Activated CD8-positive, alpha-beta T cell treated with anti-CD3 and anti-CD28 coated beads for 36 hours (primary cell): ENCODE results near the gene WBP11. TPM values are rescaled to one million over a fixed set of nuclear protein-coding genes. Genes with fewer than 3 reads are reported as not detected.

ENCODE experiments used
- ATAC-seq: fragments of 200-7000 bp; cut with Tn5 transposase; one replicate; pipeline ENCODE4 v1.10.0; 2021; ENCODE audit warnings: mild to moderate bottlenecking, moderate library complexity
- CTCF ChIA-PET: fragments of 350-600 bp; sonication (Branson Sonifier 250); formaldehyde crosslinking; loops from one replicate; lab custom pipeline; 2021; ENCODE audit warnings: antibody characterized with exemption; lab: Charles Lee
- POLR2A ChIA-PET: fragments of 350-600 bp; sonication (Branson Sonifier 250); formaldehyde crosslinking; loops from one replicate; lab custom pipeline; 2021; ENCODE audit warnings: antibody characterized with exemption; lab: Charles Lee
- DNase-seq: peaks from one replicate; pipeline ENCODE4 v3.0.0-alpha.2; 2020
- H3K27ac Mint-ChIP-seq: one replicate; pipeline ENCODE4 v1.8.0; 2021; ENCODE audit warnings: mild to moderate bottlenecking, mixed read lengths
- H3K27me3 Mint-ChIP-seq: one replicate; pipeline ENCODE4 v1.8.0; 2021; ENCODE audit warnings: mixed read lengths
- H3K36me3 Mint-ChIP-seq: one replicate; pipeline ENCODE4 v1.8.0; 2021; ENCODE audit warnings: low read depth, mixed read lengths
- H3K4me1 Mint-ChIP-seq: one replicate; pipeline ENCODE4 v1.8.0; 2021; ENCODE audit warnings: low read depth, mixed read lengths
- H3K4me3 Mint-ChIP-seq: one replicate; pipeline ENCODE4 v1.8.0; 2021; ENCODE audit warnings: mild to moderate bottlenecking, moderate library complexity, mixed read lengths
- H3K9me3 Mint-ChIP-seq: one replicate; pipeline ENCODE4 v1.8.0; 2021; ENCODE audit warnings: mixed read lengths
- intact Hi-C: fragments of 100-400 bp; cut with micrococcal nuclease; formaldehyde crosslinking; loops from one replicate; pipeline ENCODE4 v1.10.0; 2022
- total RNA-seq, 2 experiments: library from RNA; stranded (reverse); gene quantifications; one replicate each; pipeline ENCODE4 v1.2.3, GENCODE V29; 2021
- TF ChIP-seq, protein P1 (sequence below): fragments of 200-600 bp; IDR thresholded peaks from one replicate; pipeline ENCODE4 v1.8.0; 2022; ENCODE audit warnings: antibody characterized with exemption, mild to moderate bottlenecking

WBP11 gene
- total RNA-seq, 2 experiments from 2014 or later, result 123 to 130 TPM

DNA sequence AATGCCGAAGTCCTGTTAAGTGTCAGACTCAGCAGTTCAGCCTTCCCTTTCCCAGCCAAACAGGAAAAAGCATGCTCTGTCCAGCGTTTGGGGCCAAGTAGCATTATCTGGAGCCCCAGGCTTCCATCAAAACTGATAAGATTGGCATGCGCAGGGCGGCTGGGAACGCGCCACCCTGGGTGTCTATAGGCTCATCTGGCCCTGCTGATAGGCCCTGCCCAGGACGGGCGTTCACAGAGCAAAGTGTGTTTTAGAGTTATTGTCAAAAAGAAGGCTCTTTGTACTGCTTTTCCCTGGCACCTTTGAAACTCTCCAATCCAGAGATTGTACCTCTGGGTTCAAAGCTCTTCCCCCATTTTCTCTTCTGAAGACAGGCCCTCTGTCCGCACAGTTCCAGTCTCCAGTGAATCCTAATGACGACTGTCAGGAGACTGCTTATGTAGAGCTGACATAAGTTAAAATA is 40.2 kb upstream of the WBP11 start, which contains the start of gene ART4:
Gene ART4, minus strand, starts transcription at position 102 of the 463 bp plus-strand sequence. CDS start 413 bp downstream, outside the sequence.
- ChIA-PET POLR2A (interaction anchor here (0.7 kb wide), 1 partner anchor 21 kb away, joined by 4 read pairs; no protein-coding TSS in a partner anchor), CTCF (interaction anchor here (1.0 kb wide), 1 partner anchor 152 kb away, joined by 6 read pairs; no protein-coding TSS in a partner anchor)
- TF ChIP-seq, protein P1, sequence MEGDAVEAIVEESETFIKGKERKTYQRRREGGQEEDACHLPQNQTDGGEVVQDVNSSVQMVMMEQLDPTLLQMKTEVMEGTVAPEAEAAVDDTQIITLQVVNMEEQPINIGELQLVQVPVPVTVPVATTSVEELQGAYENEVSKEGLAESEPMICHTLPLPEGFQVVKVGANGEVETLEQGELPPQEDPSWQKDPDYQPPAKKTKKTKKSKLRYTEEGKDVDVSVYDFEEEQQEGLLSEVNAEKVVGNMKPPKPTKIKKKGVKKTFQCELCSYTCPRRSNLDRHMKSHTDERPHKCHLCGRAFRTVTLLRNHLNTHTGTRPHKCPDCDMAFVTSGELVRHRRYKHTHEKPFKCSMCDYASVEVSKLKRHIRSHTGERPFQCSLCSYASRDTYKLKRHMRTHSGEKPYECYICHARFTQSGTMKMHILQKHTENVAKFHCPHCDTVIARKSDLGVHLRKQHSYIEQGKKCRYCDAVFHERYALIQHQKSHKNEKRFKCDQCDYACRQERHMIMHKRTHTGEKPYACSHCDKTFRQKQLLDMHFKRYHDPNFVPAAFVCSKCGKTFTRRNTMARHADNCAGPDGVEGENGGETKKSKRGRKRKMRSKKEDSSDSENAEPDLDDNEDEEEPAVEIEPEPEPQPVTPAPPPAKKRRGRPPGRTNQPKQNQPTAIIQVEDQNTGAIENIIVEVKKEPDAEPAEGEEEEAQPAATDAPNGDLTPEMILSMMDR, result no peak
- ATAC-seq, result no peak
- no peak within 1 kb of the TSS for H3K27ac Mint-ChIP-seq
- H3K27me3 Mint-ChIP-seq, result peaks cover 2% of the 10 kb centered on the region
- DNase-seq, result no peak
- H3K4me3 Mint-ChIP-seq, result no peak within 1 kb of the TSS
- intact Hi-C loops, result no loop called here
- H3K36me3 Mint-ChIP-seq, result no peaks in the 10 kb centered on the region
- H3K4me1 Mint-ChIP-seq, result peaks cover 12% of the 10 kb centered on the region
- no peaks in the 10 kb centered on the region for H3K9me3 Mint-ChIP-seq

DNA sequence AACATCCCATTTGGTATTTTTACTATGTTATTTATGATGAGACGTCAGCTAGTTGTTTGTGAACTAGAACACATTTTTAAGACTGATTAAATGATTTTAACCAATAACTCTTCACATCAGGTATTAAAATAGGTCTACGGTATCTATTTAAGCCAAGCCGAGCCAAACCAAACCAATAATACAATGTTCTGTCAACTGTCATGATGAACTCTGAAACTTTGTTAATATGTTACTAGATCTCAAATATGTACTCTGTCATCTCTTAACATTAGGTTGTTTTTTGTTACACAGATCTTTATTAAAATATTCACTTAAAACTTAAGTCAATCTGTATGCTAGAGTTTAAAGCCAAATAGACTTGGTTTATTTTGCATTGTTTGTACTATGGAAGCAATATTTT is 39.0 kb upstream of the WBP11 start:
- no peak overlapping the region for H3K4me3 Mint-ChIP-seq
- no peaks in the 10 kb centered on the region for H3K36me3 Mint-ChIP-seq
- TF ChIP-seq, protein P1, result no peak
- POLR2A ChIA-PET, result no interaction called here
- intact Hi-C loops, result no loop called here
- no peak for ATAC-seq
- no peak for DNase-seq
- CTCF ChIA-PET, result no interaction called here
- no peaks in the 10 kb centered on the region for H3K9me3 Mint-ChIP-seq
- peaks cover 12% of the 10 kb centered on the region for H3K4me1 Mint-ChIP-seq
- peaks cover 6% of the 10 kb centered on the region for H3K27me3 Mint-ChIP-seq
- H3K27ac Mint-ChIP-seq, result no peak overlapping the region

DNA sequence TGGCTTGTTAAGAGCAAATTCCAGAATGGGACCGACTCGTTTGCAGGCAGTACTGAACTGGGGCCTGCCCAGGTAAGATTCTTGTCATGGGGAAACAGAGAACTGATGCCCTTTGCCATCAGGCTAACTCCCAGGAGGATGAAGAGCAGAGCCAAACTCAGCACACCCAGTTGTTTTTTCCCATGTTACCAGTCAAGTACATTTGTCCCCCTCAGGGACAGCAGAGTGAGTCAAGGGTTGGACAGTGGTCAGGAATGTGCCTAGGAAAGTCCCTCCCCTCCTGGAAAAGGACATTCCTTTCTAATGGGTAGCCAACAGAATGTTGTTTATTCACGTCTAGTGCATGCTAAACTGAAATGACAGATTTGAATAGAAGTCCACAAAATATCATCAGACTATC is 38.5 kb upstream of the WBP11 start:
- peaks cover 12% of the 10 kb centered on the region for H3K4me1 Mint-ChIP-seq
- no peak overlapping the region for H3K27ac Mint-ChIP-seq
- H3K36me3 Mint-ChIP-seq, result no peaks in the 10 kb centered on the region
- TF ChIP-seq, protein P1, result no peak
- peaks cover 6% of the 10 kb centered on the region for H3K27me3 Mint-ChIP-seq
- CTCF ChIA-PET, result no interaction called here
- H3K9me3 Mint-ChIP-seq, result no peaks in the 10 kb centered on the region
- DNase-seq, result no peak
- intact Hi-C loops, result no loop called here
- POLR2A ChIA-PET, result no interaction called here
- ATAC-seq, result no peak
- no peak overlapping the region for H3K4me3 Mint-ChIP-seq

DNA sequence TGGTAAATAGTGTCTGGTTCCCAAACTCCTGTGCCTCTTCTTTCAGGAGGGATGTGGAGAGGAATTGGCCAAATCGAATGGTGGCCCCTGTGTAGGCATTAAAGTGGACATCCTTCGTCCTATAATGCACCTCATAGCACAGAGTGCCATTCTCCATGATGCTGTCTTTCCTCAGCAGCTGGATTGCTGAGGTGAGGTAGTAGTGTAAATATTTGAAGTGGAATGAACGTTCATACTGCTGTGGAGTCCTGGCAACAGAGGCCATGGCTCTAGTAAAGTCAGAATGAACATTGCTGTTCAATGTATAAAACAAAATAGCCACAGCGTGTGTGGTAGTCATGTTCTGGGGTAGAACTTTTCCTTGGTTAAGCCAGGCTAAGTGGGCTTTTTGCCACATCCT is 37.3 kb upstream of the WBP11 start:
- Mint-ChIP-seq H3K9me3 (no peaks in the 10 kb centered on the region), H3K27ac (no peak overlapping the region), H3K4me1 (peaks cover 6% of the 10 kb centered on the region), H3K4me3 (no peak overlapping the region), H3K36me3 (no peaks in the 10 kb centered on the region), H3K27me3 (peaks cover 9% of the 10 kb centered on the region)
- intact Hi-C loops, result no loop called here
- CTCF ChIA-PET, result interaction anchor here (0.9 to 1.5 kb wide), 3 partner anchors 12 to 380 kb away, joined by 3 read pairs; partner anchors contain the start of gene RERG
- no peak for DNase-seq
- no peak for ATAC-seq
- POLR2A ChIA-PET, result interaction anchor here (0.6 kb wide), 1 partner anchor 419 kb away, joined by 3 read pairs; no protein-coding TSS in a partner anchor
- TF ChIP-seq, protein P1, result no peak

DNA sequence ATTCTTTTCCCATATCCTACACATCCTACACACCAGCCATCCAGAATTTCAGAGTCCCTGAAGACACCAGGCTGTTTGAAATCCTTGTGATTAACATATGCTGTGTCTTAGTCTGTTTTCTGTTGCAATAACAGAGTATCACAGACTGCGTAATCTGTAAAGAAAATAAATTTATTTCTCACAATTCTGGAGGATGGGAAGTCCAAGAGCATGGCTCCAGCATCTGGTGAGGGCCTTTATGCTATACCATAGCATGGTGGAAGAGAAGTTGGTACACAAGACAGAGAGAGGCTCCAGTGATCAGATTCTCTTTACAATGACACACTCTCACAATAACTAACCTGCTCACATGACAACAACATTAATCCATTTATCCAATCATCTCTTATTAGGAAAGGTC is 36.0 kb upstream of the WBP11 start:
- Mint-ChIP-seq H3K4me3 (no peak overlapping the region), H3K27me3 (peaks cover 11% of the 10 kb centered on the region), H3K27ac (no peak overlapping the region), H3K4me1 (no peaks in the 10 kb centered on the region), H3K9me3 (no peaks in the 10 kb centered on the region), H3K36me3 (no peaks in the 10 kb centered on the region)
- POLR2A ChIA-PET, result no interaction called here
- intact Hi-C loops, result no loop called here
- DNase-seq (no peak), ATAC-seq (no peak)
- CTCF ChIA-PET, result no interaction called here
- TF ChIP-seq, protein P1, result no peak
